ENCODE measurements around the gene RGS11.
A peak's percentile ranks its signal among the peaks of the same experiment; 100 is the strongest.
"Not testable (repeated sequence)": the region's sequence is repeated elsewhere in the genome, so short reads cannot be mapped to it uniquely, and the experiment has no call there.

The RGS11 gene

GRCh38 chr16:269061-269796 is 6.5 kb downstream of the RGS11 start:
- no peak for DNase-seq (ENCODE audit: low spot score)
- TF ChIP-seq CTCF (conservative IDR thresholded peaks at IDR 0.05; ENCODE audit: low read depth): no peak
- POLR2A ChIA-PET (ENCODE audit: low non-redundant PET): interaction anchor here (0.6 kb wide), 1 partner anchor 1771 kb away, joined by 3 read pairs; no protein-coding TSS in a partner anchor
- CTCF ChIA-PET: interaction anchor here (1.5 kb wide), 1 partner anchor 93 kb away, joined by 5 read pairs; no protein-coding TSS in a partner anchor
- H3K27ac ChIP-seq: no peak overlapping the region

- no peak for TF ChIP-seq CTCF (conservative IDR thresholded peaks at IDR 0.05; ENCODE audit: low read depth)
- ChIA-PET CTCF (interaction anchor here (1.5 kb wide), 1 partner anchor 93 kb away, joined by 5 read pairs; no protein-coding TSS in a partner anchor), POLR2A (ENCODE audit: low non-redundant PET) (no interaction called here)
- no peak overlapping the region for H3K27ac ChIP-seq
- DNase-seq (ENCODE audit: low spot score): no peak
Observed at GRCh38 chr16:268141-269053, 7.3 kb downstream of the RGS11 start.

DNA sequence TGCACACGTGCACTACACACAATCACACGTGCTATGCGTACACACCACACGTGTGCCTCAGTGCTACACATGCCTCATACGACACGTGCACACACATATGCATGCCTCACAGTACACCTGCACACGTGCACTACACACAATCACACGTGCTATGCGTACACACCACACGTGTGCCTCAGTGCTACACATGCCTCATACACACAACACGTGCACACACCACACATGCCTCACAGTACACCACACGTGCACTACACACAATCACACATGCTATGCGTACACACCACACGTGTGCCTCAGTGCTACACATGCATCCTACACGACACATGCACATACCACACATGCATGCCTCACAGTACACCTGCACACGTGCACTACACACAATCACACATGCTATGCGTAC is 8.2 kb downstream of the RGS11 start:
- DNase-seq (ENCODE audit: low spot score); POLR2A ChIA-PET (ENCODE audit: low non-redundant PET); H3K27ac ChIP-seq; CTCF ChIA-PET: not testable (repeated sequence)

DNA sequence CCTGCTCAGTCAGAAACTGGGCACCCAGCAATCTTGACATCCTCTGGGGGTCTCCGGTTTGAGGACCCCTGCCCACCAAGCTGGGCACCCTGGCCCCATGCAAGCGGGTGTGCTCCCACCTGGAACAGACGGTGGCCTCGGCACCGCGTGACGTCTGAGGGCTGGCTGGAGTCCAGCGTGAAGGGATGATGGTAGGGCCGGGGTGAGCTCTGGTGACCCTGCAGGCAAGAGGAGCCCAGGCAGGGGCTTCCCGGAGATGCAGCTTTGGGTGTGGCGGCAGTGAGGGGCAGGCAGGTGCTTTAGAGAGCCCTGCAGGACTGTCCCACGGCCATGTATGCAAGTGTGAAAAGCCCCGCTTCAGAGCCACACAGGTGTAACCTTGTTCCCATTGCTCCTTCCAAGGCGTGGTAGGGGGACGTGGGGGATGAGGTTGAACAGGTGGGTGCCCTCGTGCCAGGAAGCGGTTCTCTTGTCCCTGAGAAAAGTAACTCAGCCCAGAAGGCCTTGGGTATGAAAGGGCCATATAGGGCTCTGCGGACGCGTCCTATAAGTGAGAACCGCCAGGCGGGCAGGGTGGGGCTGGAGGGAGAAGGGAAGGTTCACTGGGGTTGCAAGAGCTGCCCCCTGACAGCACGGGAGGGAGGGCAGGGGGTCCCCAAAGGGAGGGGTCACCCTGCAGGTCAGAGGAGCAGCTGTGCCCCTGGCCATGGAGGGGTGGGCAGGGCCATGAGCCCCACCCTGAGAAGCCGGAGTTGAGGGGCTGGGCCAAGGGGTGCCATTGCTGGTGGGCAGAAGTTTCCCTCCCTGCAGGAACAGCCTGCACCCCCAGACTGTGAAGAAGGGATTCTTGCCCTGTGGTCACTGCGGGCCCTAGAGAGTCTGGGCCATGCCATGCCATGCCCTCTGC is 9.2 kb downstream of the RGS11 start:
- no peak for TF ChIP-seq CTCF (conservative IDR thresholded peaks at IDR 0.05; ENCODE audit: low read depth)
- ChIA-PET CTCF (interaction anchor here (0.7 kb wide), 1 partner anchor 27 kb away, joined by 5 read pairs; no protein-coding TSS in a partner anchor), POLR2A (ENCODE audit: low non-redundant PET) (no interaction called here)
- H3K27ac ChIP-seq: peak overlapping the region; percentile 48; the same call in 1 of the 2 replicates
- no peak for DNase-seq (ENCODE audit: low spot score)

DNA sequence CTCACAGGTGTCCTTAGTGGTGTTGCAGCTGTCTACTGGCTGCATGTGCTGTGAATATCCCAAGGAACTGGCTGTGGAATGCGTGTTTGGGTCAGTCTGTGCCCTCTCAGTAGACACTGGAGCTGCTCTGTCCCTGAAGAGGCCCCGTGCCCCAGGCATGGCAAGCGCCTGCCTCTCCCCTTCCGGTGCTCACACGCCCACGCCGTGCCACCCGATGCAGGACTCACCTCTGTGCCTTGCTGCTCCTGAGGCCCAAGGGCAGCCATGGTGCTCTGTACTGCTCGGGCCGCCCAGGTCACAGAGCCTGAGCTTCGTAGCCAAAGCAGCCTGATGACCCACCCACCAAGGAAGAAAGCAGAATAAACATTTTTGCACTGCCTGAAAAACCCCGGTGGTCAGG is 10.0 kb downstream of the RGS11 start:
- ChIA-PET CTCF (interaction anchor here (0.7 kb wide), 1 partner anchor 26 kb away, joined by 5 read pairs; no protein-coding TSS in a partner anchor), POLR2A (ENCODE audit: low non-redundant PET) (no interaction called here)

More for the DNA sequence above, 10.0 kb downstream of the RGS11 start:
- no peak for DNase-seq (ENCODE audit: low spot score)
- TF ChIP-seq CTCF (conservative IDR thresholded peaks at IDR 0.05; ENCODE audit: low read depth): no peak
- peak overlapping the region; percentile 48 for H3K27ac ChIP-seq

All from RWPE1 (cell line).